RWPE1 (cell line): ENCODE measurements around the gene MIGA1.

Experiments
- CTCF ChIA-PET: fragments of 350-600 bp; sonication (Branson Sonifier 250); formaldehyde crosslinking; extraction: SDS; loops from one replicate; lab custom pipeline; 2021; lab: Yijun Ruan, JAX
- POLR2A ChIA-PET: fragments of 400-600 bp; formaldehyde crosslinking; extraction: SDS; loops from one replicate; lab custom pipeline; 2020; ENCODE audit warnings: antibody characterized with exemption; ENCODE audit not compliant: low non-redundant PET; lab: Yijun Ruan, JAX
- DNase-seq: peaks from one replicate; pipeline ENCODE4 v3.0.0; 2012; ENCODE audit warnings: low spot score
- H3K27ac ChIP-seq: fragments of 450-650 bp; 2 replicates; pipeline ENCODE4 v1.5.1; 2017
- CTCF ChIP-seq: fragments of 450-650 bp; conservative IDR thresholded peaks from 2 replicates; pipeline ENCODE4 v1.5.1; 2017; ENCODE audit warnings: low read depth, mild to moderate bottlenecking

The MIGA1 gene

DNA sequence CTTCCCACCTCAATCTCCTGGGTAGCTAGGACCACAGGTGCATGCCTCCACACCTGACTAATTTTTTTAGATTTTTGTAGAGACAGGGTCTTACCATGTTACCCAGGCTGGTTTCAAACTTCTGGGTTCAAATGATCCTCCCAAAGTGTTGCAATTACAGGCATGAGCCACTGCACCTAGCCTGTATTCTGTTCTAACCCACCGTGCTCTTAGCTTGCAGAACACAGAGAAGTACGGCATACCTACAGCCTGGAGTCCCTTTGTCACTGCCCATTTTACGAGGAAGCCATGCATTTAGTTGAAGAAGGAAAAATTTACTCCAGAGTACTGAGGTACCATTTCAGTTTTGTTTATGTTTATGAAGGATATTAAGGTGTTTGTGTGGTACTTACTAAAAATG is 79.3 kb downstream of the MIGA1 start:
- DNase-seq = no peak
- ChIA-PET POLR2A (no interaction called here), CTCF (interaction anchor here (0.5 to 0.7 kb wide), 2 partner anchors 10 to 54 kb away, joined by 3 to 5 read pairs; no protein-coding TSS in a partner anchor)
- TF ChIP-seq CTCF = no peak
- no peak overlapping the region for H3K27ac ChIP-seq

DNA sequence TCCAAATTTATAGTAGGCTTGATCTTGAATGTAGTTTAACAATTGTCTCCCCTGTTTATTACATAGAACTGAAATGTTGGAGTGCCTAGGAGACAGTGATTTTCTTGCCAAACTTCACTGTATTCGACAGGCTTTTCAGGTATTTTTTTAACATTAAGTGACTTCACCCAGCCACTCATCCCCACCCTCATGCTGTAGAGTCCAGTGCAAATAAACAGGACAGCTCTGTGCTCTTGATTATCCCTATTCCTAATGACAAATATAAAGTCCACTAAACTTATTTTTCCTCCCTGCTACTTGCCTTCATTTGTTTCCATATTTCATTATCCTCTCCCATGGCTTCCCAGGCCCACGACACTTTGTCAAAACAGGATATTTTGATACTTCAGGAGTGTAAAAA is 79.8 kb downstream of the MIGA1 start:
- DNase-seq = no peak
- no peak overlapping the region for H3K27ac ChIP-seq
- ChIA-PET CTCF (interaction anchor here (0.5 kb wide), 2 partner anchors 55 to 90 kb away, joined by 3 read pairs; no protein-coding TSS in a partner anchor), POLR2A (no interaction called here)
- TF ChIP-seq CTCF = no peak

DNA sequence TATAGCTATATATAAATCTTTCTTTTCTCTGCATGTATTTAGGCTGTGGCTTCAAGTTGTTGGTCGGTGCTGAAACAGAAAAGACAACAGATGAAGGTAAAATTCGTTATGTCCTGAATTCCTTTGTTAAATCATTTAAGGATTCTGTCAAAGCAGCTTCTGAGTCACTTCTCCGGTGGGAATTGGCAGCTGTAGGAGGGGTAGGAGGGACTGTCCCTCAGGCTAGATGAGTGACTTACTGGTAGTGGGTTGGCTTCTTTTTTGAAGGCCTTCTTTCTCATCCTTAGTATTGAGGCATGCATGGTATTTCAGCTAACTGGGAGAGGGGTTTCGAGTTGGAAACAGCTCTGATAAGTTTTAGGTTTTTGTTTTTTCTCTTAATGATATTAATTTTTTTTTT is 86.8 kb downstream of the MIGA1 start:
- no peak overlapping the region for H3K27ac ChIP-seq
- POLR2A ChIA-PET = no interaction called here
- no peak for DNase-seq
- no peak for TF ChIP-seq CTCF
- CTCF ChIA-PET = no interaction called here

DNA sequence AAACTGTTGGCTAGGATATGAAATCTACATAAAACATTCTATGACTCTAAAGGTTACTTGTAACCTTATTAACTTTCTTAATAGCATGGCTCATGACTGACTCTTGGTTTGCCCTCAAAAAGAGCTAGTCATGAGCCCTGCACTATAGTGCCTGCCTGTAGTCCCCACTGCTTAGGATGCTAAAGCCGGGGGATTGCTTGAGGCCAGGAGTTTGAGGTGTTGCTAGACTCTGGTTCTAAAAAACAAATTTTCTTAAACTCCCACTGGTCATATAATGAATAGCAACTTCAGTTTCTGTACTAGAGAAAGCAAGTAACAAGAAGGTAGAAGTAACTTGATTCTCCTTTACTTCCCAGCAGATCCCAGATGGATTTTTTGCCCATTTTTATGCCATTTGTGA is 93.2 kb downstream of the MIGA1 start:
- DNase-seq = no peak
- H3K27ac ChIP-seq = no peak overlapping the region
- ChIA-PET POLR2A (no interaction called here), CTCF (interaction anchor here (0.6 kb wide), 1 partner anchor 101 kb away, joined by 4 read pairs; no protein-coding TSS in a partner anchor)
- no peak for TF ChIP-seq CTCF

GRCh38 chr1:77873461-77873860 is 94.0 kb downstream of the MIGA1 start:
- no peak overlapping the region for H3K27ac ChIP-seq
- no peak for DNase-seq
- POLR2A ChIA-PET = no interaction called here
- no peak for TF ChIP-seq CTCF
- CTCF ChIA-PET = no interaction called here

DNA sequence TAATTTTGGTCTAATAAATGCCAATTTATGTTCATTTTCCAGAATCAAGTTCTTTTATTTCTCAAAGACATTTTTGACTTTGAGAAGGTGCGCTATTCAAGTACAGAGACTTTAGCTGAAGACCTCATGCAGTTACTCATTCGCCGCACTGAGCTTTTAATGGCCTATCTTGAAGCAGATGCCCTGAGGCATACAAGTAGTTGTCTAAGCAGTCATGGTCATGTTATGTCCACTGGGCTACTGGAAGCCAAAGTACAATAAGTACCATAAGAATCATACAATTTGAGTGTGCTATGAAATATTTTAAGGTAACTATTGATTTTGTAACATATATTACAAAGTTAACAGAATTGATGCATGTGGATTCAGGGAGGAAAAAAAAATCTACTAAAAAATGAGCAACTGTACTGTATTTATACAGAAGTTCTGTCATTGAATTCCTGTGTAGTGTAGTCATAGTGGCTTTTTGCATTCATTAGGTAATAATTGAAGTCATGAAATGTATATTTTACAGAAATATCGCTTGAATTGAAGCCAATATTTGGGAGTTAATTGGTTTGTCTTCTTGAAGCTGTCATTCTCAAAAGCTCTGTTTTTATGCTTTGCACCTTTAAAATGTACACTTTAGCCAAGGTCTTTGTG is 95.5 kb downstream of the MIGA1 start:
- ChIA-PET POLR2A (no interaction called here), CTCF (interaction anchor here (0.5 to 0.6 kb wide), 2 partner anchors 30 to 111 kb away, joined by 3 read pairs; no protein-coding TSS in a partner anchor)
- no peak for TF ChIP-seq CTCF
- no peak overlapping the region for H3K27ac ChIP-seq
- DNase-seq = peak; percentile 56
